CD4-positive, alpha-beta T cell treated with Interleukin-17A for 1 hour (primary cell): ENCODE data around the gene DNM3.

Experiments
- DNase-seq: peaks from one replicate; pipeline ENCODE4 v3.0.0-alpha.2; 2020

DNM3 gene

DNA sequence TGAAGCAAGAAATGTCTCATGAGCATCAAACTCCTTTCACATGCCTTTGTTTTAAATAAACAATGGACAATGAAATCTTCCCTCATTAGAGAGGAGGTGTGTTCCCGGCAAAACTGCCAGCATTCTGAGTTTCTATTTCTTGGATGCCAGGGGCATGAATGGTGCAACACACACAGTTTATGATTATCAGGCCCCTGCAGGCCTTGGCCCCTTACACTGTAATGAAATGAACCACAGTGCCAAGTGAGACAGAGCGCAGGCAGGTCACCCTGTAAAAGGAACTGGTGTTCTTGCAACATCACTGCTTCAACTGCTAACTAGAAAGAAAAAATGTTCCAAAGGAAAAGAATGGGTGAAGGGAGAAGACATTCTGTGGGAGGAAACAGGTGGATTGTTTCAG lies 606.3 kb downstream of the DNM3 start:
- no peak for DNase-seq

DNA sequence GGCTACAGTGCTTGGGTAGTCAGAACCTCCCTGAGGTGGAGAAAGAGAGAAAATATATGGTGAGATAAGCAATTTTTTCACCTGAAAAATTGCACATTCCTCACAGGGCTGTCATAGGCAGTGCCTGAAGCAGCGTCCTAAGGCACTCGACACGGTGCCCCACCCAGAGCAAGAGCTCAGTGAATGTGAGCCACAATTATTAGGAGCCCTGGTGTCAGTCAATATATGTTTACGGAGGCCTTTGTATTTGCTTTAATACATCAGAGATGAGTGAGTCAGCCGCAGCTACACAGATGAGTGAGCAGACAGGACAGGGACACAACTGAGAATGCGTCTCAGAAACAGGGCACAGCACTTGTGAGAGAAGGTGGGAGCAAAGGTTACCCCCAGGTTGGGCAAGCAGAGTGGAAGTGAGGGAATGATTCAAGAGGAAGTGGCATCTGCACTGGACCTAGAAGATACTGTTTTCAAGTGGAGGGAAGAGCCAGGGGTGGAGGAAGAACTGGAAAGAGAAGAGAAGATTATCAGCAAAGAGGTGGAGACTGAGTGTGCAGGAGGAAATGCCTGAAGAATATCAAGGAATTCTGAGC lies 607.8 kb downstream of the DNM3 start:
- DNase-seq, result no peak

DNA sequence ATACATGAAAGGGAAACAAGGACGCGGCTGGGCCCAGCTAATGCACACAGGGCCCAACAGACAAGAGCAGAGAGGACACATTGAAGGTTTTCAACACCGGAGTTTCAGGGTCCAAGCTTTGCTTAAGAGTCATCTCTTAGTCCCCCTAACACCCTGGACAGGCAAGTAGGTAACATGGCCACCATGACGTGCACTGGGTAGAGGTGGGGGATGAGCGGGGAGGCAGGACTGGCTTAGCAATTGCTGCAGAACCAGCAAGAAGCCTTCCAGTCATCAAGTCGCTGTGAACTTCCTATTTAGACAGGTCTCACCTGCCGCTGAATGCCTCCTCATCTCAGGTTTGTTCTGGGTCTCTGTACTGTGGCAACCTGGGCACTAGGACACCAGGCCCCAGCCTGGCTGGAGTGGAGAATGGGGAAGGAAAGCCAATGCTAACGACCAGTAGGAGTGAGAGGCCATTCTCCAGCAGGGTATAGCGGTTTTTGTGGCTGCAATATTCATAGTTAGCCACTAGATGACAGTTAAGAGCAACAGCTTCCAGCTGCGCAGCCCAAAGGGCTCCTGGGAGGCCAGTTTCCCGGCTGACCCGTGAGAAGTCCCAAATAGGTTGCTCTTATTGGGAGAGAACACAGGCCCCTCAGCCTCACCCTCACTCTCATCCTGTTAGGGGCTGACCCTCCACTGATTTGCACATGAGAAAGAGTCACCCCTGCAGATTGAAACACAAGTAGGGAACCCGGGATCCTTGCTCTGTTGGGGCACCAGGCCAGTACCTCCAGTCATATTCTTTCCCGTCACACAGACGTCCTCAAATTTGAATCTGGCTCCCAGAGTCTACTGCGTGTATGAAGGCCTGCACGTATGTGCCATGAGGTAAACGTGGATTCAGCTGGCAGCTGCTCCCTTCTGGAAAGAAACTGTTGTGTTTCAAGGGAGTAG lies 608.6 kb downstream of the DNM3 start:
- peak; percentile 61 for DNase-seq

DNA sequence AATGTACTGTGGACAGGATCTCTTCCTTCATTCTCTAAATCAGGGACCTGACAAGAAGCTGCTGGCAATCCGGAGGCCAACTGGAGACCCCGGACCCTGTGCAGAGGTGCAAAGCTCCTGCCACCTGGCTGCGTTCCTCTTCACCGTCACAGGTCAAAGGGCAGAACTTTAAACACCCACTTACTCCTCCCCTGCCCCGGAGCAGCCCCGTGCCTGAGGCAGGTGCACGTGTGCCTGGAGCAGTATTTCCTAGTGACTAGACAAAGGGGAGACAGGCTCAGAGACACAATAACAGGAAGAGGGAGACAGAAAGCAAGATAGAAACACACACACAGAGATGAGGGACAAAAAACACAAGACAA lies 609.2 kb downstream of the DNM3 start:
- DNase-seq, result no peak

DNA sequence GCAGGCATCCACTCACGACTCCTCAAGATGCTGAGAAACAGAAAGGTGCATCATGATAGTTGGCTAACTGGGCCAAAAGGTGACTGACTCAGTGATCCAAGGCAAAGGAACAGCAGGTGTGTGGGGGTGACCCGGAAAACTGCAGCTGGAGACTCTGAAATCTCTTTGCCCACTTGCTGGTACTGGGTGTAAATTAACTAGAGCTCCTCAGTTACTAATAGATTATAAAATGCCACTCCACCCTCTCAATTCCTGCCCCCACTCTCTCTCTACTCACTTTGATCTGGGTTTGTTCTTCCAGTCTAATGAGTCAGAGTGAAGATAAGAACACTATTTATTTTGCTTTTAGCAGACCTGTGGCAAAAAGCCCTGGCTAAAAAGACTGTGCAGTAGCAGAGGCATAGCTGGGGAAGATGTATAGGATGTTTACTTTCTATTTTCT lies 609.7 kb downstream of the DNM3 start:
- peak; percentile 17 for DNase-seq

DNA sequence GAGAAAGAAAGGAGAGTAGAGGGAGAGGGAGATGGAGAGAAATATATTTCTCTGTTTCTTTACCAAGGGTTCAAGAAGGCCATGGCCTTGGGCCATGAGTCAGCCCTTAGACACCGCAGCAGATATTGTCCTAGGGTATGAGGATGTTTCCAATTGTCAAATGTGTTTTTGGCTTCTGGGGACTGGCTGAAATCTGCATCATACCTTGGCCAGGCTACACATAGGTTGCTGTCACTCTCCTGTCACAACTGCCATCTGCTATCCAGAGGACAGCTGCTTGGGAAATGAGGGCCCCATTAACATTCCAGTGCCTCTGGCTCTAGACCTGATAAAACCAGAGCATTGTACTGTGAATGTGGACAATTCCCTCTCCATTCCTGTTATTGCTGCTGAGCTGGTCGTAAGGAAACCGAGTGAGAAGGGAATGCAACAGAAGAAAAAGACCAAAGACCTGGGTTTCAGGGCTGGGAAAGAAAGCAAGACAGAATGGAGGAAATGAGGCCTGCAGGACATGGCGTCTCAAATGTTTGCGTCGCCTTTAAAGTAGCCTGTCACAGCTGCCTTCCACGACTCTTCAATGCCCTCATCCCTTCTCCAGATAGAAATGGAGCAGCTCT lies 611.3 kb downstream of the DNM3 start:
- no peak for DNase-seq

DNA sequence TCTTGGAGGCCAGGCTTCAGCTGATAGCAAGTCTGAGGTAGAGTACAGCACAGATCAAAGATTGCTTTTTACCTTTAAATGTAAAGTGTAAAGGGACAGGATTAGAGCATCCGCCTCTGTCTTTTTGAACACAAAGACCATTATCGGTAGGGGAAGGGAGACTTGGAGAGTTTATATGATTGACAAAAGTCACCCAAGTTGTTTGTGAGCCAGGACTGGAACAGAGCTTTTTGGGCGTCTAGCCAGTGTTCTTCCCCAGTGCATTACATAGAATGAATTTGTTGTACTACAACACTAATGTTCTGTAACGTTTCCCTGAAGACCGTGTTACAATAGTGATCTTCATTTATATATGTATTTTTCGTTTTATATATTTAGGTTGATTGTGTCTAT lies 611.9 kb downstream of the DNM3 start:
- DNase-seq, result no peak

DNA sequence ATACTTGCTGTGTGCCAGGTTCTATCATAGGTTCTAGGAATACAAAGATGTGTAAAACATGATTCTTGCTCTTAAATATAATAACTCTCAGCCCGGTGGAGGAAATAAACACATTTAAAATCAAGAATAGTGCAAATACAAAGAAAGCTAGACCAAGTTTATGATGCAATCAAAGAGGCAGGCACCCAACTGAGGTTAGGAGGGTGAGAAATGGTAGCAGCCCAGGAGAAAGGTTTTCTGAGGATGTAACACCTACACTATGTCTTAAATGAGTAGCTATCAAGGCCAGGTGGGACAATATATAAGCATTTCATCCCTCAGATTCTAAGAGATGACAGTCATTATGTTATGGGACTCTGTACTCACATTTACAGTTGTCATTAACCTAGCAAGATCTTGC lies 612.3 kb downstream of the DNM3 start:
- no peak for DNase-seq

DNA sequence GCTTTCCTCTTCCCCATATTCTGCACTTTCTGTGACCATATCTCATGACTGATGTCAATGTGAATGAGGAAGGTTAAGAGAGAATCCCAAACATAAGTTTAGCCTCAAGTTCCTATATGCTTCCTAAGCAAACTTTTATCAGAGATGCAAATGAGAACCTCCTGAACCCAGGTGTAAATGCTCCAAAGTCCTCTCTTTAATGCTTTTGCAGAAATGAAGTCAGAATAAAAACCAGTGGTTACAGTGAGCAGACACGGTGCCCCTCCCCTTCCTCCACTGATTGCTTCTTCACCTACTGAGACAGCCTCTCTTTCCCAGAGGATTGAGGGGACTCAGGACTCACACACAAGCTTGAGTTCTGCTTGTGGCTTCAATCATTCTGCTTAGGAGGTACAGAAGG lies 614.2 kb downstream of the DNM3 start:
- DNase-seq, result no peak

DNA sequence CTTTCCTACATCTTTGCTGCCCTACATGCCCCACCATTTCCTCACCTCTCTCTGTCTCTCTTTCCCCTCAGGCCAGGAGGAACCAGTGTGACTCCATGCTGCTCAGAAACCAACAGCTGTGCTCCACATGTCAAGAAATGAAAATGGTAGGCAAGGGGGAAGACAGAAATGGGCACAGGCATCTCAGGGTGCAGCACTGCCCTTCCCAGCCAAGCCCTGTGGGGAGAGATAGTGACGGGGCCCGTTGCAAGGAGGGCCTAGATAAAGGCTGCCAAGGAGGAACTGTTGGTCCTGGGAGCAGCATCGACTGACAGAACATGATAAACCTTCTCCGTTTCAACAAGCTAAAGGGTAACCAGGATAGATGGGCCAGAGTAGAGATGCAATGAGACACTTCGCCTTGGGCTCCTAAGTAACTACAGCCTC lies 615.1 kb downstream of the DNM3 start:
- DNase-seq, result no peak

DNA sequence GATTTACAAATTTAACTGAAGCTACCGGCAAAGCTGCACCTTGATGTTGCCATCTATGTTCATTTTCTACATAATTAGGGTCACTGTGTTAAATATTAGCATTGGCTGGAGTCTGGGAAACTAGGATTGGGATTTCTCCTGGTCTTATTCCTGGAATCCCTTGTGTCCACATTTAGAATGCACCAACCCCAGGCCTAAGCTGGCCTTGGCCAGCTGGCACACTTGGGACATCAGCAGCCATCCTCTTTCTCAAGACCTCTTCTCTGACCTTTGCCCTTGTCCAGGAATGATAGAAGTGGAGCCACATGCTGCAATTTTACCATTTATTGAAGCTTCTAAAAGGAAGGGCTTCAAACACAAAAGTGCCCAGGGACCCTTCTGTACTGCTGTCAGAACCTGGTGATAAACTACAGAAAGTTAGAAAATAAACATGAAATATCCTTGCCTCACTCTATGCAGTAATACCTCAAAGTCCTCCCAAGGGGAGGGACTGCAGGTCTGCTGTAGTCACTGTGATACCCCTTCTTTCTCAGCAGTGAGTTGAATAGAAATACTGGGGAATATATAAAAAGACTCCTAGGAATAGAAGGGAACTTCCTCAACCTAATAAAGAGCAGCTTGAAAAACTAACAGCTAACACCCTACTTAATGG lies 616.3 kb downstream of the DNM3 start:
- DNase-seq, result no peak

DNA sequence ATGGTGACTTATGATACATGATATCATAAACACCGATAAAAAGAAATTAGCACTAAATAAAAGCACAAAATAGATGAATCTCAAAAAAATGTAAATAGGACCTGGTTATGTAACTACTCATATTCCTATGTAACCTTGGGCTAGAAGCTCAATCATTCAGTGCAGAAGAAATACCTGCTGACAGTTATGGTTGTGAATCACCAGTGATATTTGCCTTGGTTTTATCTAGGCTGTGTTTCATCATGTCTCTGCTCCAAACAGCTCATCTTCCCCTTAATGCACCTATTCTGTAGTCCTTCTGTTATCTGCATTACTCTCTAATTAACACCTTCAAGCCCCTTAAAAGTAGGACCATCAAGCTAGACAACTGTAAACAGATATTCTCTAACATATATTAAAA lies 618.9 kb downstream of the DNM3 start:
- DNase-seq, result no peak

DNA sequence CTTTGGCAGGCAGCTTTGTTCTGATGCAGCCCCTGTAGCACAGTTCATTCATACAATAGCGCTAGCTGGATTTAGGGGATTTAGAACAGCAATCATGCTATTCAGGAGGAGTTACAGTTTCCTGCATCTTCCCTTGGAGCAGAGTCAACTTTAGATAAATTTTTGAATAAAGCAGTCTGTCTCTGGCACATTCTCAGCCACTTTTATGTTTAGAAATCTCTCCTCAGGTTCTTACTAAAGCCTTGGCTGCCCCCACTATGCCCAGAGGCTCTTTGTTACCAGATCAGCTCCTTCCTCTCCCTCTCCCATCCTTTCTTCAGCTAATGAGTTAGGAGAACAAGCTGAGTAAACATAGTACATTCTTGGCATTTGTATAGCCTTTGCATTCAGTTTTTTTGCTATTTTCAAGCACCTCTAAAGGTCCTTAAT lies 619.6 kb downstream of the DNM3 start:
- DNase-seq, result no peak
